BLaER1 (cell line): Measurements from ENCODE around the gene INSIG2.

Experiments
- H3K27ac ChIP-seq: shearing (Covaris generic); formaldehyde crosslinking; 2 replicates; pipeline ENCODE4 v1.8.1; 2022
- H3K27me3 ChIP-seq: shearing (Covaris generic); formaldehyde crosslinking; 2 replicates; pipeline ENCODE4 v1.8.1; 2022
- H3K36me3 ChIP-seq: shearing (Covaris generic); formaldehyde crosslinking; 2 replicates; pipeline ENCODE4 v1.8.1; 2022
- H3K4me1 ChIP-seq: shearing (Covaris generic); formaldehyde crosslinking; 2 replicates; pipeline ENCODE4 v1.8.1; 2022
- H3K4me2 ChIP-seq: shearing (Covaris generic); formaldehyde crosslinking; 2 replicates; pipeline ENCODE4 v1.8.1; 2022
- H3K4me3 ChIP-seq: shearing (Covaris generic); formaldehyde crosslinking; 2 replicates; pipeline ENCODE4 v1.8.1; 2022
- H3K9ac ChIP-seq: shearing (Covaris generic); formaldehyde crosslinking; 2 replicates; pipeline ENCODE4 v1.8.1; 2022
- H3K9me3 ChIP-seq: shearing (Covaris generic); formaldehyde crosslinking; 2 replicates; pipeline ENCODE4 v1.8.1; 2022
- H4K20me1 ChIP-seq: shearing (Covaris generic); formaldehyde crosslinking; 2 replicates; pipeline ENCODE4 v1.8.1; 2022
- Cebpa-rat ChIP-seq: shearing (Covaris generic); IDR thresholded peaks from 2 replicates; pipeline ENCODE4 v1.8.1; 2022

The INSIG2 gene

DNA sequence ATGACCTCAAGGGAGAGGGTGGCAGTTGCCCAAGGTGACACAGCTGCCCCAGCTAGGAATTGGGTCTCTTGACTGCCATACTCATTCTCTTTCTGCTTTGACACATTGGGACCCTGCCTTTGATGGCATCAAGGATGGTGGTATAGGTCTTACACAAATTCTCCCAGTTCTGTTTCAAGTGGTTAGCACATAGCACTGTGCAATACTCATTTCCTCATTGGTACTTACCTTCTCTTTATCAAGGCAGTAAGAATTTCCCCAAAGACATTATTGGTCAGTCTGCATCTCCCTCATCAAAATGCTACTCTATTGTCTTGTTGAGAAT, 38.5 kb upstream of the INSIG2 start:
- peaks cover 13% of the 10 kb centered on the region for H3K4me1 ChIP-seq
- no peak overlapping the region for H3K4me3 ChIP-seq
- TF ChIP-seq Cebpa-rat = no peak
- no peak overlapping the region for H3K9ac ChIP-seq
- no peak overlapping the region for H3K27ac ChIP-seq
- H3K27me3 ChIP-seq = no peaks in the 10 kb centered on the region
- no peak overlapping the region; the same call in 1 of the 2 replicates for H3K4me2 ChIP-seq
- no peaks in the 10 kb centered on the region for H3K36me3 ChIP-seq
- H3K9me3 ChIP-seq = no peaks in the 10 kb centered on the region
- no peaks in the 10 kb centered on the region for H4K20me1 ChIP-seq

DNA sequence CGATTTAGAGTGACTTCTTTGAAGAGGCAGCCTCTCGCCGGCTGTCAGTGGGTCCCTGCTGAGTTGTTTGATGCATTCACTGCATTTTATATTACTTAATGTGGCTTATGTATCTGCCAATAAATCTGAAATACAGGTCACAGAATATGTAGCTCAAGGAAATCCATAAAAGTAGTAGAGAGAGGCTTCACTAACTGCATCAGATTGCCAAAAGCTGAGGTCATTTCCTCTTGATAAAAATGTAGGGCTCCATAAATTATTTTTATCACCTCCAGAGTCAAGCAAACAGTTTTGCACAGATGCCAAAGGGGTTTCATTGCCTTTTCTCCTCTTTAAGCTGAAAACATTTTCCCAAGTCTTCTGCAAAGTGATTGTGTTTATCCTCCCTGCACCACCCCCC, 37.9 kb upstream of the INSIG2 start:
- no peaks in the 10 kb centered on the region for H4K20me1 ChIP-seq
- no peaks in the 10 kb centered on the region for H3K9me3 ChIP-seq
- H3K27ac ChIP-seq = no peak overlapping the region
- peak overlapping the region; percentile 31 for H3K4me2 ChIP-seq
- H3K27me3 ChIP-seq = no peaks in the 10 kb centered on the region
- no peak overlapping the region for H3K9ac ChIP-seq
- TF ChIP-seq Cebpa-rat = no peak
- no peak overlapping the region for H3K4me3 ChIP-seq
- H3K4me1 ChIP-seq = peaks cover 18% of the 10 kb centered on the region
- no peaks in the 10 kb centered on the region for H3K36me3 ChIP-seq

DNA sequence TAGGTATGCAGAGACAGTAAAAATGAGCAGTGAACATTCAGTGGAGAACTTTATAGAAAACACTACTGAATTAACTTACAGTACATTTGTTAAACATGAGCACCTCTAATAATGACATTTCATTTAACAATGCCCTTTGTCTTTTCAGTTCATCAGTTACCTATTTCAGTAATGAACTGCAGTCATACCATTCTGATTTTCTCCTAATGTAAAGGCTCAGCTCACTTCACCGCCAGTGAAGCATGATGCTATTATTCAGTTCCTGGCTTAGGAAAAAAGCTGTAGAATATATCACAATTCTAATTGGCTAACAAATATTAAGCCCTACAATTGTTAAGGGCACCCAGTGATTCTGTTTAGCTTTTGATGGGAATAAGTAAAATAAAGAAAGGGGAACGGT, 37.3 kb upstream of the INSIG2 start:
- no peak overlapping the region for H3K27ac ChIP-seq
- no peak overlapping the region for H3K4me3 ChIP-seq
- no peak overlapping the region for H3K4me2 ChIP-seq
- TF ChIP-seq Cebpa-rat = no peak
- H3K36me3 ChIP-seq = no peaks in the 10 kb centered on the region
- H3K9me3 ChIP-seq = no peaks in the 10 kb centered on the region
- H3K4me1 ChIP-seq = peaks cover 23% of the 10 kb centered on the region
- no peak overlapping the region for H3K9ac ChIP-seq
- no peaks in the 10 kb centered on the region for H4K20me1 ChIP-seq
- H3K27me3 ChIP-seq = no peaks in the 10 kb centered on the region

DNA sequence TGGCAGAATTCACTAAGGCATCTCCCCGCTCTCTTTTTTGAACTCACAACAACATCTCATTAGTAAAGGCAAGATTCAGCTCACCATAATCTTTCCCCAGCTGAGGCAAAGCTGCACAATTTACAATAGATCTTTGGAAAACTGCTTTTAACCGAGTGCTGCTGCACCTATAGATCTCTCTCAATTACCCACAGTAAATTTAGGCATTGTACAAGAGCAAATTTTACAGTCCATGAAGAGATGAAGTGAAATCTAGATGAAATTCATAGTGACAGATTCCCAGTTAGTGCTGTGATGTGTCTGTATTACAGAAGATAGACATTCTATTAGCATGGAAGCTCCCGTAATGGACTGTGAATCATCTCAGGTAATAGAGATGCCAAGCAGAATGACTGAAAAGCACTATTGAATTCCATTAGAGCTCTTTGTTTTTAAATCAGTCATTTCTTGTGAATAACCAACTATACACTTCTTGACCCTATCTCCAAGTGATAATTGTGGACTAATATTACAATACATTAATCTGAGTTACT, 36.4 kb upstream of the INSIG2 start:
- no peak overlapping the region for H3K9ac ChIP-seq
- peaks cover 31% of the 10 kb centered on the region for H3K4me1 ChIP-seq
- no peak overlapping the region for H3K4me3 ChIP-seq
- no peak overlapping the region for H3K27ac ChIP-seq
- H3K27me3 ChIP-seq = no peaks in the 10 kb centered on the region
- no peaks in the 10 kb centered on the region for H4K20me1 ChIP-seq
- no peaks in the 10 kb centered on the region for H3K9me3 ChIP-seq
- no peaks in the 10 kb centered on the region for H3K36me3 ChIP-seq
- TF ChIP-seq Cebpa-rat = no peak
- H3K4me2 ChIP-seq = no peak overlapping the region

DNA sequence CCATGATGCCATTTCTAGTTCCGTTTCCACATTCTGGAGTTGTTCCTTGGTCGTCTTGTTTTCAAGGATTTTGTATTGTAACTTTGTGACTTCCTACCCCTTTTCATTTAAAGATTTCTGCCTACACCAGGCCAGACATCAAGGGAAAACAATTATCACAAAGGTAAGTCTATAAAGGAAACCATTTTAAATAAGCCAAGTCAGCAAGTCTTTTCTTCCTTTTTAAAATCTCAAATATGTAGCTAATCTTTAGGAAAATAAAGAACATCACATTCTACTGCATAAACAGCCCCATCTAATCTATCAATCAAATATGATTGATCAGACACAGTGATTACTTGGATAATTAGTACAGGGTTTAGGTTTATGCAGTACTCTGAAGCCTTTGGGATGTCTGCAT, 35.8 kb upstream of the INSIG2 start:
- no peak overlapping the region for H3K27ac ChIP-seq
- no peak overlapping the region for H3K4me3 ChIP-seq
- H3K4me1 ChIP-seq = peaks cover 31% of the 10 kb centered on the region
- H3K4me2 ChIP-seq = no peak overlapping the region
- H3K27me3 ChIP-seq = no peaks in the 10 kb centered on the region
- H3K9ac ChIP-seq = no peak overlapping the region
- no peaks in the 10 kb centered on the region for H4K20me1 ChIP-seq
- TF ChIP-seq Cebpa-rat = no peak
- H3K9me3 ChIP-seq = no peaks in the 10 kb centered on the region
- H3K36me3 ChIP-seq = no peaks in the 10 kb centered on the region

DNA sequence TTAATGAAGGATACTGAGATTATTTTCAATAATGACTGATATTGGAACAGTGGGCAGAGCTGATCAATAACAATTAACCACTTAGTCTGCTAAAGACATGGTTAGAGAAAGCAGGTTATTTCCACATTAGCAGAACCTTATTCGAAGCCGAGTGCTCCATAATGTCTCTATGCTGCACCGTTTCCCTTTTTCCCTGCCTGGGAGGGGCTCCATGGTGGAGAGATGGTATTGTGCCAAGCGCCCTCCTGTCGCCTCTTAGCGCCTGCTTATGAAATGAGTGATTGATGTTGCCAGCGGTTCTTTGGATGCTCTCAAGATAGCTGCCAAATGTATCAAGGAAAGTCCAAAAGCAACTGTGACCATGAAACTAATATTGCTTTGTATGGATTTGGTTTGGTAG, 34.6 kb upstream of the INSIG2 start:
- H3K27me3 ChIP-seq = no peaks in the 10 kb centered on the region
- no peak overlapping the region for H3K9ac ChIP-seq
- H3K4me1 ChIP-seq = peaks cover 31% of the 10 kb centered on the region
- no peak overlapping the region for H3K27ac ChIP-seq
- H3K9me3 ChIP-seq = no peaks in the 10 kb centered on the region
- H3K36me3 ChIP-seq = no peaks in the 10 kb centered on the region
- no peak for TF ChIP-seq Cebpa-rat
- H4K20me1 ChIP-seq = no peaks in the 10 kb centered on the region
- no peak overlapping the region for H3K4me2 ChIP-seq
- no peak overlapping the region for H3K4me3 ChIP-seq

DNA sequence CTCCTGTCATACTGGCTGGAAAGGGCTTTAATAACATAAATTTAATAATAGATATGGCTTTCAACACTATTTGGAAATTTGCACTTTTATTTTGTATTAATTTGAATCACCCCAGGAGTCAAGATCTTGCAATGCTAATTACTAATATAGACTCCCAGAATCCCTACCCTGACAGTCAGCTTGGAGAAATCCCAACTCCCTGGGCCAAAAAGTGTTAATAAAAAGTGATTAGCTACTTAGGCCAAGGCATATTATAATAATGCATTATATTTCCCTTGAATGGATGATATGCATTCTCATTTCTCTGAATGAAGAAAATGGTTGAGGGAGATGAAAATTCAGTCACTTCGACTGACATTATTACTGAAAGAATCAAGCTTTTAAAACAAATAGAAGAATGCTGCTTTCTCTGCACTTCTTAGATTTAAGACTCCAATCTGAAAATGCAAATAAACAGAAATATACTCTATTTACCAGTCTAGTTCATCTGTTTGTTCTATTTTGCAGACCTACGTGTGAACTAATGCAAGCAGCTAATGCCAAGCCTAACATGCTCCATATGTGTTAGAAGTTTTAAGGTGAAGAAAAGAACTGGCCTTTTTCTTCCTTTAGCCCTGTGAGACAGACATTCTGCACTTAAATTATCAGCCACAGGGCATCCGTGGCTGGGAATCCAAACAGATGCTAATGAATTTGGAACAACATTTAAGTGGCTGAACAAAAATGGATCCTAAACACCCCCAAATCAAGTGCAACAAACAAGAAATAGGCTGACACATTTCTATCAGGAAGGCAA, 33.9 kb upstream of the INSIG2 start:
- Histone ChIP-seq H3K4me2 (no peak overlapping the region), H3K36me3 (no peaks in the 10 kb centered on the region), H3K9me3 (no peaks in the 10 kb centered on the region), H3K27ac (no peak overlapping the region), H3K9ac (no peak overlapping the region), H3K27me3 (no peaks in the 10 kb centered on the region), H4K20me1 (no peaks in the 10 kb centered on the region), H3K4me1 (peaks cover 33% of the 10 kb centered on the region), H3K4me3 (no peak overlapping the region)
- no peak for TF ChIP-seq Cebpa-rat

DNA sequence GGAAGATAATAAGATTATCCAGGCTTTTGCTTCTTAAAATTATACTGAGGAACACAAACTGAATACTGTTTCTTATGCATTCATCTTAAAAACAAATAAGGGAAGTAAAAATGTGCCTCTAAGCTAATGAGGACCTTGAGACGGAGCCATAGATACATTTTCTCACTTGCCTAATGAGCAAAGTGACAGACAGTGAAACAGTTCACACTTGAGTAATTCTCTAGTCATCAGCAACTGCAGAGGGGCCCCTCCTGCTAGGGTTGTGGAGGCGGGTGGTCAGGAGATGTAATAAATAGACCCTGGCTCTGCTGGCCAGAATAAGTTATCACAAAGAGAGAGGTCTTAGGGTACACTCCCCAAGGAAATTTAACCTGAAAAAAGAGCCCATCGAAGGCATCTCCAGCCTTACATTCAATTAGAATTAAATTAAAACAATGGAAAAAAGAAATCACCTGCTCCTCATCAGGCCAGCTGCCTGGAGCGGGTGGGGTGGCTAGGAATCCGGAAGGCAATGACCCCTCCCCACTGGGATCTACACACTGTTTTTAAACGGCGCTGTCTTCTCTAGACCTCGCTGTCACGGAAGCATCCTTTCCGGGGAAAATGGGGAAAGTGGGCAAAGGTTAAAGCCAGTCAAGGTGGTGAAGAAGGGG, 32.6 kb upstream of the INSIG2 start:
- Histone ChIP-seq H3K4me3 (no peak overlapping the region), H3K9me3 (no peaks in the 10 kb centered on the region), H3K36me3 (no peaks in the 10 kb centered on the region), H4K20me1 (no peaks in the 10 kb centered on the region), H3K4me2 (peak overlapping the region; percentile 54), H3K4me1 (peaks cover 35% of the 10 kb centered on the region), H3K9ac (no peak overlapping the region), H3K27ac (no peak overlapping the region), H3K27me3 (no peaks in the 10 kb centered on the region)
- no peak for TF ChIP-seq Cebpa-rat

DNA sequence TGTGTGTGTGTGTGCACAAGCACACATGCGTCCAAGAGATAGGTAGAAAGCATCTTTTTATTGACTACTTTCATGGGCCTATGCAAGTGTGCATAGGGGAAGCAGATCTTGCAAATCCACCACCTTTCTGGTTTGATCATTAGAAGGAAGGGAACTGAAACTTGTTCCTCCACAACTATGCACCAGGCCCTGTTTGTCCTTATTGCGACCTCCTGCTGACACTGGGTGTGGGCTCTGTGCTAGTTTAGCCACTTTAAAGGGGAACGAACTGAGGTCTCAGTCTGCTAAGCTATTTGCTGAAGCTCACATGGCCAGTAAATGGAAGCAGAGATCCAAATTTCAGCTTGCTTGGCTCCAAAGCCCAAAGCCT, 32.1 kb upstream of the INSIG2 start:
- Histone ChIP-seq H3K4me3 (no peak overlapping the region), H3K4me2 (peak overlapping the region; percentile 54), H4K20me1 (no peaks in the 10 kb centered on the region), H3K27ac (no peak overlapping the region), H3K36me3 (no peaks in the 10 kb centered on the region), H3K4me1 (peaks cover 40% of the 10 kb centered on the region), H3K27me3 (no peaks in the 10 kb centered on the region), H3K9ac (no peak overlapping the region), H3K9me3 (no peaks in the 10 kb centered on the region)
- TF ChIP-seq Cebpa-rat = no peak

DNA sequence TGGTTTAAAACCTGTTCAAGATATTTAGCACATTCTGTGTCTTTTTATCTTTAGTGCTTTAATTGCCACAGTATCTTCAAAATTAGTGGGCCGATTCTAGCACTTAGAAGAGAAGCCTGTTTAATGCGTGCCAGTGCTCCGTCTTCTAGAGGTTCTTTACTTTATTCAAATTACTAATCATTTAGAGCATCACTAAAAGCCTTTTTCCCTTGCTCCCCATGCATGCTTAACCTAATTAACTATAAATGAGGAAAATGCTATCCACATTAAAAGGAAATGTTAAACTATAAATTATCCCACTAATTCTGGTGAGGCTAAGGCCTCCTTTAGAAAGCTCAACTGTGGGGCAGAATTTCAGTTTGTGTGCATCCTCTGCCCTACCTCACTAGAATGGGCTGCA, 31.5 kb upstream of the INSIG2 start:
- H3K9ac ChIP-seq = no peak overlapping the region
- H3K27ac ChIP-seq = no peak overlapping the region
- no peak overlapping the region; the same call in 1 of the 2 replicates for H3K4me2 ChIP-seq

More for the DNA sequence above, 31.5 kb upstream of the INSIG2 start:
- H3K4me3 ChIP-seq = no peak overlapping the region
- H3K4me1 ChIP-seq = peaks cover 46% of the 10 kb centered on the region
- no peak for TF ChIP-seq Cebpa-rat
- H3K36me3 ChIP-seq = no peaks in the 10 kb centered on the region
- H4K20me1 ChIP-seq = no peaks in the 10 kb centered on the region
- H3K9me3 ChIP-seq = no peaks in the 10 kb centered on the region
- H3K27me3 ChIP-seq = no peaks in the 10 kb centered on the region
